ENCODE results near the gene OSR1.

- TF ChIP-seq MXI1 (IDR thresholded peaks at IDR 0.05; ENCODE audit: borderline replicate concordance, low read depth, low read length) (no peak), CTCF (conservative IDR thresholded peaks at IDR 0.05; ENCODE audit: low read depth, low read length) (no peak), MAFK (IDR thresholded peaks at IDR 0.05; ENCODE audit: low read depth, low read length) (no peak), RFX5 (IDR thresholded peaks at IDR 0.05; ENCODE audit: low read depth, low read length) (no peak), BHLHE40 (IDR thresholded peaks at IDR 0.05; ENCODE audit: low read depth, low read length) (no peak)
Observed at GRCh38 chr2:19365126-19365525, 6.7 kb upstream of the OSR1 start.

Measured in IMR-90 (cell line).